ENCODE data around the gene PTPRO. TPM values are rescaled to one million over a fixed set of nuclear protein-coding genes. Genes with fewer than 3 reads are reported as not detected.

PTPRO gene
- total RNA-seq, 1 donor from 2014 or later = 0.74 TPM

DNA sequence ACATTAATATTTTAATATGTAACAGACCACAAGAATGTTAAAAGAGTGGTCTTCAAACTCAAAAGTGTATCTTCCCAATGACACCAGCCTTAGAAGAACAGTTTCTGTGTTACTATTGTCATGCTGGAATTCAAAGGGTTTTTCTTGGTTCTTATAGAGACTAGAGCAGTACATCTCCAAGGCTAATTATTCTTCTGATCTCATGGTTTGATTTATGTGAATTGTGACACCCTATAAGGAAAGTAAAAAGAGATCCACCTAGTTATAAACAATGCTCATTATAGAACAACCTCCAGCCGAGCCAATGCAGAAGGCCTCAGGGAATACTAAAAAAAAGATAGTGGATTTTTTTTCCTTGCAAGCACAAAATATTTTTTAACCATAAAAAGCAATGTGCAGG lies 65.5 kb downstream of the PTPRO start:
- no peaks in the 10 kb centered on the region for H3K9me3 Mint-ChIP-seq (ENCODE audit: unreplicated experiment)
- no peaks in the 10 kb centered on the region for H3K27me3 Mint-ChIP-seq (ENCODE audit: unreplicated experiment)
- TF ChIP-seq, protein P1, sequence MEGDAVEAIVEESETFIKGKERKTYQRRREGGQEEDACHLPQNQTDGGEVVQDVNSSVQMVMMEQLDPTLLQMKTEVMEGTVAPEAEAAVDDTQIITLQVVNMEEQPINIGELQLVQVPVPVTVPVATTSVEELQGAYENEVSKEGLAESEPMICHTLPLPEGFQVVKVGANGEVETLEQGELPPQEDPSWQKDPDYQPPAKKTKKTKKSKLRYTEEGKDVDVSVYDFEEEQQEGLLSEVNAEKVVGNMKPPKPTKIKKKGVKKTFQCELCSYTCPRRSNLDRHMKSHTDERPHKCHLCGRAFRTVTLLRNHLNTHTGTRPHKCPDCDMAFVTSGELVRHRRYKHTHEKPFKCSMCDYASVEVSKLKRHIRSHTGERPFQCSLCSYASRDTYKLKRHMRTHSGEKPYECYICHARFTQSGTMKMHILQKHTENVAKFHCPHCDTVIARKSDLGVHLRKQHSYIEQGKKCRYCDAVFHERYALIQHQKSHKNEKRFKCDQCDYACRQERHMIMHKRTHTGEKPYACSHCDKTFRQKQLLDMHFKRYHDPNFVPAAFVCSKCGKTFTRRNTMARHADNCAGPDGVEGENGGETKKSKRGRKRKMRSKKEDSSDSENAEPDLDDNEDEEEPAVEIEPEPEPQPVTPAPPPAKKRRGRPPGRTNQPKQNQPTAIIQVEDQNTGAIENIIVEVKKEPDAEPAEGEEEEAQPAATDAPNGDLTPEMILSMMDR (IDR thresholded peaks at IDR 0.05; ENCODE audit: unreplicated experiment) = no peak
- H3K27ac Mint-ChIP-seq (ENCODE audit: unreplicated experiment) = no peak overlapping the region
- no peak for DNase-seq (ENCODE audit: low spot score)
- H3K4me1 Mint-ChIP-seq (ENCODE audit: unreplicated experiment) = no peaks in the 10 kb centered on the region
- no peak overlapping the region for H3K4me3 Mint-ChIP-seq (ENCODE audit: unreplicated experiment)
- H3K36me3 Mint-ChIP-seq (ENCODE audit: low read depth, unreplicated experiment) = no peaks in the 10 kb centered on the region

DNA sequence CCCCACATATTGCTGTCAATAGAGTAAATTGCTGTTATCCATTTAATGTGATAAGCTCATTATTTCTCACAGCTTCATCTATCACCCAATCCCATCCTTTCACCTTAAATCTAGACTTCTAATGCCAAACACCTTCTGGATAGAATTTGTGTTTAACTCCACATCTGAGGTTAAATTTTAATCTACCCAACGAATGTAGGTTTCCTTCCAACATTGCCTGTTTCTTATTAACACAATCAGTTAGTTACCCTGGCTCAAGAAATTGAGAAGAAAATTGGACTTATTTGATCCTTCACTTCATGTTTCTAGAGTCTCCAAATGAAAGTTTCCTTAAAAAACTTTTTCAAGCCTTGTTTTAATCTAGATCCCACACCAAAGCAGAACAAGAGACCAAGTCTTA lies 67.3 kb downstream of the PTPRO start:
- no peaks in the 10 kb centered on the region for H3K27me3 Mint-ChIP-seq (ENCODE audit: unreplicated experiment)
- DNase-seq (ENCODE audit: low spot score) = no peak
- TF ChIP-seq, protein P1 (IDR thresholded peaks at IDR 0.05; ENCODE audit: unreplicated experiment) = no peak
- no peaks in the 10 kb centered on the region for H3K9me3 Mint-ChIP-seq (ENCODE audit: unreplicated experiment)
- H3K27ac Mint-ChIP-seq (ENCODE audit: unreplicated experiment) = no peak overlapping the region
- no peaks in the 10 kb centered on the region for H3K4me1 Mint-ChIP-seq (ENCODE audit: unreplicated experiment)
- no peak overlapping the region for H3K4me3 Mint-ChIP-seq (ENCODE audit: unreplicated experiment)
- no peaks in the 10 kb centered on the region for H3K36me3 Mint-ChIP-seq (ENCODE audit: low read depth, unreplicated experiment)

DNA sequence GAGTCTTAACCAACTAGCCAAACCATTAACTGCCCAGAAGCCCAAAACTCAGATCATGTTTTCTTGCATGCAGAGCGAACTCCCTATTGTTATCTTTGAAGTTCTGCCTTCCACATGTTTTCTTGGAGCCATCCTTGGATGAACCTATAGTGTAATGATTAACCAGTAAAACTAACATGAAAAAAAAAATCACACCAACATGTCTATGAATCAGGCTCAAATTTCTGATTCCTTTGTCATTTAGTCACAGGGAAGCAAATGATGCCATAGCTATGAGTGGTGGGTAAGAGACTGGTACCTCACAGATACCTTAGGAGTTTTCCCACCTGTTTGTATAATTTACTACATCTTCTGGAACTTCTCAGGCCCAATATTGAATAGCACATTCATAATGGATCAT lies 70.7 kb downstream of the PTPRO start:
- no peaks in the 10 kb centered on the region for H3K9me3 Mint-ChIP-seq (ENCODE audit: unreplicated experiment)
- no peaks in the 10 kb centered on the region for H3K27me3 Mint-ChIP-seq (ENCODE audit: unreplicated experiment)
- H3K27ac Mint-ChIP-seq (ENCODE audit: unreplicated experiment) = no peak overlapping the region
- H3K4me1 Mint-ChIP-seq (ENCODE audit: unreplicated experiment) = peaks cover 5% of the 10 kb centered on the region
- DNase-seq (ENCODE audit: low spot score) = no peak
- no peaks in the 10 kb centered on the region for H3K36me3 Mint-ChIP-seq (ENCODE audit: low read depth, unreplicated experiment)
- no peak overlapping the region for H3K4me3 Mint-ChIP-seq (ENCODE audit: unreplicated experiment)
- TF ChIP-seq, protein P1 (IDR thresholded peaks at IDR 0.05; ENCODE audit: unreplicated experiment) = no peak

DNA sequence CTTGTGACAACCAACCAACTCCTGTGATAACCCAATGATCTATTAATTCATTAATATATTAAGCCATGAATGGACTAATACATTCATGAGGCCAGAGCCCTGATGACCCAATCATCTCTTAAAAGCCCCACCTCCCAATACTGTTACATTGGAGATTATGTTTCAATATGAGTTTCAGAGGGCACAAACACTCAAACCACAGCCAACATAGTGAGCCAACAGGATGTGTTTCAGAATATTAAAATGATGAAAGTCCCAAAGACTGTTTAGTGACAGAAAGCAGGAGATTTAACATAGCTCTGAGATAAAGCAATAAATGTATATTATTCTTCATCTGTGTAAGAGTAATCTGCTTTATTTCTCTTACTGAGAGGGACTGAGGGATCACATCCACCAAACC lies 71.7 kb downstream of the PTPRO start:
- H3K27me3 Mint-ChIP-seq (ENCODE audit: unreplicated experiment) = no peaks in the 10 kb centered on the region
- H3K4me3 Mint-ChIP-seq (ENCODE audit: unreplicated experiment) = no peak overlapping the region
- no peak overlapping the region for H3K27ac Mint-ChIP-seq (ENCODE audit: unreplicated experiment)
- DNase-seq (ENCODE audit: low spot score) = no peak
- TF ChIP-seq, protein P1 (IDR thresholded peaks at IDR 0.05; ENCODE audit: unreplicated experiment) = no peak
- no peaks in the 10 kb centered on the region for H3K9me3 Mint-ChIP-seq (ENCODE audit: unreplicated experiment)
- H3K4me1 Mint-ChIP-seq (ENCODE audit: unreplicated experiment) = peaks cover 5% of the 10 kb centered on the region
- no peaks in the 10 kb centered on the region for H3K36me3 Mint-ChIP-seq (ENCODE audit: low read depth, unreplicated experiment)

DNA sequence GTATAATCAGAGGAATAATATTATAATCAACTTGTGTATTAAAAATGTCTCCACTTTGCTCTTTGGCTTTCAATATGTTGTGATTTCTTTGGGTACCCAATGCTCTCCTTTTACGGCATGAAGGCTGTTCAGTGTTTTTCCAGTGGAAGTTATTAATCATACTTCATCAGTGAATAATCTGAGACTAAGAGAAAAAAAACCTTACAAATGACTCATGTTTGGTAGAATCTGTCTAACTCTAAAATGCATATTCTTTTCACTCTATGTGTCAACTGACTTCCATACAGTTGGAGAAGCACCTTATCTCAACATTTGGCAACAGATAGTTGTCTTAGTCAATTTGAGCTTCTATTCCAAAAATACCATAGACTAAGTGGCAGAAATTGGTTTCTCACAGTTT lies 82.2 kb downstream of the PTPRO start:
- TF ChIP-seq, protein P1 (IDR thresholded peaks at IDR 0.05; ENCODE audit: unreplicated experiment) = no peak
- no peaks in the 10 kb centered on the region for H3K9me3 Mint-ChIP-seq (ENCODE audit: unreplicated experiment)
- DNase-seq (ENCODE audit: low spot score) = no peak
- no peaks in the 10 kb centered on the region for H3K27me3 Mint-ChIP-seq (ENCODE audit: unreplicated experiment)
- H3K36me3 Mint-ChIP-seq (ENCODE audit: low read depth, unreplicated experiment) = no peaks in the 10 kb centered on the region
- H3K27ac Mint-ChIP-seq (ENCODE audit: unreplicated experiment) = no peak overlapping the region
- no peaks in the 10 kb centered on the region for H3K4me1 Mint-ChIP-seq (ENCODE audit: unreplicated experiment)
- H3K4me3 Mint-ChIP-seq (ENCODE audit: unreplicated experiment) = no peak overlapping the region

Measured in endothelial cell (in vitro differentiated cells).